ENCODE data around the gene GNAI2.

- TF ChIP-seq EZH2 (IDR thresholded peaks at IDR 0.05; ENCODE audit: borderline replicate concordance, low read length) (no peak), CTCF (conservative IDR thresholded peaks at IDR 0.05 in 1 of 2, IDR thresholded peaks at IDR 0.05 in 1 of 2; ENCODE audit: extremely low read depth in 1 of 2, insufficient read depth in 1 of 2, low read depth in 1 of 2, low read length in 2 of 2) (no peak)
These were observed 34.6 kb downstream of the GNAI2 start for GRCh38 chr3:50270422-50271224.

All from mammary epithelial cell (primary cell).